Kidney epithelial cell (primary cell): Measurements from ENCODE around the gene THADA. TPM values are rescaled to one million over a fixed set of nuclear protein-coding genes. Genes with fewer than 3 reads are reported as not detected.
"Not testable (repeated sequence)": the region's sequence is repeated elsewhere in the genome, so short reads cannot be mapped to it uniquely, and the experiment has no call there.

ENCODE experiments used
- DNase-seq: peaks from one replicate; pipeline ENCODE4 v3.0.0-alpha.2; 2010; ENCODE audit warnings: low read depth
- H3K27me3 ChIP-seq: 2 replicates; pipeline ENCODE4 v1.6.0; 2011; ENCODE audit warnings: low read length; ENCODE audit not compliant: control insufficient read depth, insufficient read depth
- H3K36me3 ChIP-seq: 2 replicates; pipeline ENCODE4 v1.5.1; 2011; ENCODE audit warnings: low read length; ENCODE audit not compliant: control insufficient read depth, insufficient read depth
- H3K4me3 ChIP-seq: 2 replicates; pipeline ENCODE4 v1.5.1; 2011; ENCODE audit warnings: low read depth, mild to moderate bottlenecking, control low read depth, low read length
- total RNA-seq: library from RNA; depleted of rRNA; stranded (reverse); fragments of >200 nt; gene quantifications from 2 replicates; pipeline ENCODE4 v1.2.3, GENCODE V29; 2015
- TF ChIP-seq, protein P1 (sequence below): IDR thresholded peaks from 2 replicates; pipeline ENCODE4 v1.5.1; 2011; ENCODE audit warnings: mild to moderate bottlenecking, moderate library complexity, low read length, control low read depth, inconsistent platforms; ENCODE audit not compliant: insufficient read depth, poor library complexity, severe bottlenecking

Gene THADA
- total RNA-seq, 1 donor from 2014 or later = 21.5 TPM

- no peaks in the 10 kb centered on the region for H3K36me3 ChIP-seq
- DNase-seq = no peak
- H3K4me3 ChIP-seq = no peak overlapping the region
- TF ChIP-seq, protein P1, sequence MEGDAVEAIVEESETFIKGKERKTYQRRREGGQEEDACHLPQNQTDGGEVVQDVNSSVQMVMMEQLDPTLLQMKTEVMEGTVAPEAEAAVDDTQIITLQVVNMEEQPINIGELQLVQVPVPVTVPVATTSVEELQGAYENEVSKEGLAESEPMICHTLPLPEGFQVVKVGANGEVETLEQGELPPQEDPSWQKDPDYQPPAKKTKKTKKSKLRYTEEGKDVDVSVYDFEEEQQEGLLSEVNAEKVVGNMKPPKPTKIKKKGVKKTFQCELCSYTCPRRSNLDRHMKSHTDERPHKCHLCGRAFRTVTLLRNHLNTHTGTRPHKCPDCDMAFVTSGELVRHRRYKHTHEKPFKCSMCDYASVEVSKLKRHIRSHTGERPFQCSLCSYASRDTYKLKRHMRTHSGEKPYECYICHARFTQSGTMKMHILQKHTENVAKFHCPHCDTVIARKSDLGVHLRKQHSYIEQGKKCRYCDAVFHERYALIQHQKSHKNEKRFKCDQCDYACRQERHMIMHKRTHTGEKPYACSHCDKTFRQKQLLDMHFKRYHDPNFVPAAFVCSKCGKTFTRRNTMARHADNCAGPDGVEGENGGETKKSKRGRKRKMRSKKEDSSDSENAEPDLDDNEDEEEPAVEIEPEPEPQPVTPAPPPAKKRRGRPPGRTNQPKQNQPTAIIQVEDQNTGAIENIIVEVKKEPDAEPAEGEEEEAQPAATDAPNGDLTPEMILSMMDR = no peak
- H3K27me3 ChIP-seq = no peaks in the 10 kb centered on the region
Observed at GRCh38 chr2:43553341-43553855, 42.4 kb downstream of the THADA start.

- TF ChIP-seq, protein P1 = no peak
- Histone ChIP-seq H3K27me3 (no peaks in the 10 kb centered on the region), H3K4me3 (no peak overlapping the region), H3K36me3 (no peaks in the 10 kb centered on the region)
- no peak for DNase-seq
Observed at GRCh38 chr2:43551990-43552389, 43.8 kb downstream of the THADA start.

- not testable (repeated sequence) for DNase-seq, H3K4me3 ChIP-seq, H3K36me3 ChIP-seq, H3K27me3 ChIP-seq
Observed at GRCh38 chr2:43548381-43548780, 47.5 kb downstream of the THADA start.

GRCh38 chr2:43542285-43542933, 53.4 kb downstream of the THADA start:
- no peak for DNase-seq
- TF ChIP-seq, protein P1 = peak; percentile 29
- no peaks in the 10 kb centered on the region for H3K36me3 ChIP-seq
- H3K4me3 ChIP-seq = no peak overlapping the region
- H3K27me3 ChIP-seq = no peaks in the 10 kb centered on the region

GRCh38 chr2:43541165-43541564, 54.7 kb downstream of the THADA start:
- TF ChIP-seq, protein P1 = no peak
- DNase-seq = no peak
- H3K27me3 ChIP-seq = no peaks in the 10 kb centered on the region
- H3K36me3 ChIP-seq = no peaks in the 10 kb centered on the region
- no peak overlapping the region for H3K4me3 ChIP-seq

- Histone ChIP-seq H3K36me3 (no peaks in the 10 kb centered on the region), H3K27me3 (no peaks in the 10 kb centered on the region), H3K4me3 (no peak overlapping the region)
- no peak for DNase-seq
- TF ChIP-seq, protein P1 = no peak
Observed at GRCh38 chr2:43540021-43540779, 55.6 kb downstream of the THADA start.
